GM21367 (cell line): ENCODE data around the gene SHISAL2A.

ENCODE experiments used
- ATAC-seq: cut with Tn5 transposase; IDR thresholded peaks from one replicate; pipeline ENCODE4 v1.9.1; 2021; ENCODE audit not compliant: unreplicated experiment

SHISAL2A gene

DNA sequence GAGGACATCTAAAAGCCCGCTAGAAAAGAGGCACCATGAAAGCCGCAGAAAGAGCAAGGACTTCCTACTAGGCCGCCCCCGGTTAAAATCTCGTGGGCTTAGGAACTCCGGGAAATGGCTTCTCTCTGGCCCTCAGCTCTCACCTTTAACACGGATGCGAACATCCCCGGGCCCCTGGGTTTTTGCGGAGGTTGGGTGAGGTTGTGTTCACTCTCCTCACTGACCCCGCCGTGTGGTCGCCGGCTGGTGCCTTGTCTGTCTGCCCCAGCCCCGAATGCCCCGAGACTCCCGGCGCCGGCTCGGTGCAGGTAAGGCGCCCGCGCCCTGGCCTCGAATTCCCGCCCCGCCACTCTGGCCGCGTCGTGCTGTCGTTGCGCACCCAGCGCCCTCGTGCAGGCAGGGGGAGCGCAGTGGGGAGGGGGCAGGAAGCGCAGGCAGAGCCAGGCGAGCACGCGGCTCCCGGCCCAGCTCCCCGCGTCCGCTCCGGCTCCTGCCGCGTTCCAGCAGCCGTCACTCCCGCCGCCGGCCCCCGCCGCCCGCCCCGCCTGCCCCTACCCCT, at the start of gene SHISAL2A:
TSS of gene SHISAL2A (plus strand) at position 437 of the 559 bp plus-strand sequence. CDS start 326 bp downstream, outside the sequence.
- ATAC-seq = no peak

DNA sequence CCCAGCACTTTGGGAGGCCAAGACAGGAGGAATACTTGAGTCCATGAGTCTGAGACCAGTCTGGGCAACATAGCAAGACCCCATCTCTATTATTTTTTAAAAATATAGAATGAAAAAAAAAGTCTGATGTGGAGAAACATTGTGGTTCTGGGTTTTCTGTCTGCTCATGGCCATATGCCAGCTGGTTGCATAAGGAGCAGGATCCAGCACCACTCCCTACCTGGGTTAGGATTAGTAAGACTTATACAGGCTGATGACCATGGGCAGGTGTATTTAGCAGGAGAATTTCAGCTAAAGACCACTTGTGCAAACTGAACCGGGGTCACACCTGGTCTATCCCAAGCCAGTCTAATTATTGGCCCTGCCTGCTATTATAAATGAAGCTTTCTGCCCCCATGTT, 47.5 kb upstream of the SHISAL2A start:
- ATAC-seq = no peak

DNA sequence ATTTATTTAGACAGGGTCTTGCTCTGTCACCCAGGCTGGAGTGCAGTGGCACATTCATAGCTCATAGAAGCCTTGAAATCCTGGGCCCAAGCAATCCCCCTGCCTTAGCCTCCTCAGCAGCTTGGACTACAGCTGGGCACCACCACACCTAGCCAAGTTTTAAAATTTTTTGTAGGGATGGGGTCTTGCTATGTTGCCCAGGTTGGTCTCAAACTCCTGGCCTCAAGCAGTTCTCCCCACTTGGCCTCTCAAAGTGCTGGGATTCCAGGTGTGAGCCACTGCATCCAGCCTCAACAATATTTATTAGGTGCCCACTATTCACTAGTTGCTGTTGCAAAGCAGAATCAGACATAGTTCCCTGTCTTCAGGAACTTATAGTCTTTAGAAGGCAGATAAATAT, 44.9 kb upstream of the SHISAL2A start:
- ATAC-seq = no peak

DNA sequence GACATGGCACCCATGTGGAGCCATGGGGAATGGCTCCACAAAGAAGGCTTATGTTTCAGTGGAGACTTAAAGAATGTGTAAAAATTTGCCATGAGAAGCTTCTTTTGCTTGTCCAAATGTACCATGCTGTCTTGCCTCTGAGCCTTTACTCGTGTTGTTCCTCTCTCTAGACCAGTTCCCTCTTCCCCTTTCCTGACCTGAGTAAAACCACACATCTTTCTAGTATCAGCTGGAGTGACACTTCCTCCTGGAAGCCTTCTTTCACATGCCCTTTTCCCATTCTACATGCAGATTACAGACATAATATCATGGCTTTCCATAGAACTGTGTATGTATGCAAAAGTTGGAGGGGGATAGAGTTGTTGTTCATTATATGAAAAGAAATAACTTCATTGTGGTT, 44.4 kb upstream of the SHISAL2A start:
- no peak for ATAC-seq

DNA sequence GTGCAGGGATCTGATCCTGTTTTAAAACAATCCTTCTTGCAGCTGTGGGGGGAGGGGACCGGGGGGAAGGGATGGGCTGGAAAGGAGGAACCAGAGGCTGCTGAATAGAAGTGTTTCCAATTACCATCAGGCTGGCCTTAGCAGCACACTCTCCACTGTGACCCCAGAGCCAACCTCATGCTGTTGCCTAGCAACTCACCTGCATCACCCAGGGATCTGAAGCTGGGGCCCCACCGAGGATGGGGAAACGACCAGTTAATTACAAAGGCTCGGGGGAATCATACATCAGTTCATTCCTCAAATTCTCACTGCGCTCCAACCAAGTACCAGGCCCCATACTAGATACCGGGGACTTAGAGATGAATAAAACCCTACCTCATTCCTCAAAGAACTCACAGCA, 42.7 kb upstream of the SHISAL2A start:
- ATAC-seq = no peak

DNA sequence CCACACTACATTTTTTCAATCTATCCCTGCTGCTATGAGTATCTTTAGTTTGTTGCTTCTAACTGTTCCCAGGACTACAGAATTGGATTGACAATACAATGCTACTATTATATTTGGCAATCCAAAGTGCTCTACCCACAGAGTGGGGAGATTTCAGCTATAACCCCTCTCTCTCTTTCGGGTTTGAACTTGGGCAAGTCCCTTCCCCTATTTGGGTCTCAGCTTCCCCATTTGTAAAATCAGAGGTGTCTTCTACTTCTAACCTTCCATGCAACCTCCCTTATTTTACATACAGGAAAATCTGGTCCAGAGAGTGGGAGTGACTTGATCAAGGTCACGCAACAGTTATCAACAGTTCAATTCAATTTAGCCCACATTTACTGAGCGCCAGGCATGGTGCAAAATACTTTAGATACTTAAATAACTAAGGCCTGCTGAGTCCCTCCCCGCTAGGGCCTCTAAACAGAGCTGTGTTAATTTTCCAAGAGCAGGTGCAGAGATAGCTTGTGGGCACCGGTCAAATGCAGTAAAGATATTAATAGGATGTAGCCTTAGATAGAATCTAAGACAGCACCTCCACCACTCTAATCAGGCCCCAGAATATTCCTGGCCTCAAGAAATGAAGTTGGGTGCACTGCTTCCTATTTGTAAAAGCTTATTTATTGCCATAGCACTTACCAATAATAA, 40.2 kb upstream of the SHISAL2A start:
- ATAC-seq = no peak

DNA sequence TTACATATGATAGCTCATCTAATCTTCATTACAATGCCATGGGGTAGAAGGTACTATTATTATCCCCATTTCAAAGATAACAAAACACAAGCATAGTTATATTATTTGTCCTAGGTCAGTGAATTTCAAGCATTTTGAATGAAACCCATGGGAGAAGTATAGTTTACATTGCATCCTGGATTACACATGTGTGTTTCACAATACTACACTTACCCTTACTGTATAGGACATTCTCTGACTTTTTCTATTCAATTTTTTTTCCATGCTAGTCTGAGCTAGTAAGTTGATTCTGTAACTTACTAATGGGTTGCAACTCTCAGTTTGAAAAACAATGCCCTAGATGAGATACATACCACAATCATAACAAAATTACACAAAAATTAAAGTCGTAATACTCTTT, 39.5 kb upstream of the SHISAL2A start:
- ATAC-seq = no peak

DNA sequence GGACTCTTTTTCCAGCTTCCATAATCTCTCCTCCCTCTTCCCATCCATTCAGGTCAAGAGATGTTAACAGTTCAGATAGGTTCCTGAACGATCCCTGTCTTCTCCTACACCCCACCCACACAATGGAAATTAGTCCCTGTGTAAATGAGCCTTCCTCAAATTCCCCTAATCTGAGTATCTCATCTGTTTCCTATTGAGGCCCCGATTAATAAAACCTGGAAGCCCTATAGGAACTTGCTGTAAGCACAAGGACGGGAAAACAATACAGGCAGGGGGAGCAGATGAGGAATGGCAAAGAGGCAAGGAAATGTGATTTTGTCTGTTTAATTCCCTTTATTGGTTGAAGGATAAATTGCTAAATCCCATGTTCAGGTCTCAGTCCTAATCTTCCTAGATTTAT, 37.9 kb upstream of the SHISAL2A start:
- ATAC-seq = no peak

DNA sequence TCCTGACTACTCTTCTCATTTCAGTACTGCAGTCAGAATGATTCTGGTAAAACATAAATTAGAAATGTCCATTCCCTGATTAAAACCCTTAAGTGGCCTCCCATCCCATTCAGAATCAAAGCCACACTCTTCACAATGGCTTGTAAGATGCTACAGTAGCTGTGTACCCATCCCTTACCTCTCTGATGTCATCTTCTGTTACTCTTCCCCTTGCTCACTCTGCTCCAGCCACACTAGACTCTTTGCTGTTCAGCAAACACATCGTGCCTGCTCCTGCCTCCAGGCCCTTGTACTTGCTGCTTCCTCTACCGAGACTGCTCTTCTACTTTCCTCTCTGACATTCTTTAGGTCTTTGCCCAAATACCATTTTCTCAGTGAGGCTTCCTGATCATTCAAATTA, 35.1 kb upstream of the SHISAL2A start:
- ATAC-seq = no peak

DNA sequence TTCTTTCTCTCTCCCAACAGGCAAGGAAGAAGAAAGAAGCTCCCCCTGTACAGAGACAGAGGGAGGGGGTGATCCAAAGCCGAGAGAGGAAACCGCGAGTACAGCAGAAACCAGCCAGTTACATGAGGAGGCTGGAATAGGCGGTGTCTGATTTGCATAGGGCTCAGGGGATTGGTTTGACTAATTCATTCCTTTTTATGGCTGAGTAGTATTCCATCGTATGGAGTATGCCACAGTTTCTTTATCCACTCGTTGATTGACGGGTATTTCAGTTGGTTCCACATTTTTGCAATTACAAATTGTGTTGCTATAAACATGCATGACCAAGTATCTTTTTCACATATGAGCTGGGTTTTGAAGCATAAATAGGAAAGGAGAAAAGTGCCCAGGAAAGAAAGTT, 34.2 kb upstream of the SHISAL2A start:
- ATAC-seq = no peak

DNA sequence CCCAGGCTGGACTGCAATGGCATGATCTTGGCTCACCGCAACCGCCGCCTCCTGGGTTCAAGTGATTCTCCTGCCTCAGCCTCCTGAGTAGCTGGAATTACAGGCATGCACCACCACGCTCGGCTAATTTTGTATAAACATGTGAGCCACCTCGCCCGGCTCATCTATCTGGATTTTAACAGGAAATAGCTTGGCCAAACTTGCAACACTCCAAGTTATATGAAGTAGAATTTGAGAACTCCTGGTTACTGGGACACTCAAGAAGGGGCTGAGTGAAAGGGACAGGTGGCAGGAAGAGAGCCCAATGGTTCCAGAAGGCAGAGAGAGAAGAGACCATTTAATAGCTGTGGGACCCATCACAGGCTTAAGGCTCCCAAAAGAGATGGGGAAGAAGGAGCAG, 33.7 kb upstream of the SHISAL2A start:
- ATAC-seq = no peak

DNA sequence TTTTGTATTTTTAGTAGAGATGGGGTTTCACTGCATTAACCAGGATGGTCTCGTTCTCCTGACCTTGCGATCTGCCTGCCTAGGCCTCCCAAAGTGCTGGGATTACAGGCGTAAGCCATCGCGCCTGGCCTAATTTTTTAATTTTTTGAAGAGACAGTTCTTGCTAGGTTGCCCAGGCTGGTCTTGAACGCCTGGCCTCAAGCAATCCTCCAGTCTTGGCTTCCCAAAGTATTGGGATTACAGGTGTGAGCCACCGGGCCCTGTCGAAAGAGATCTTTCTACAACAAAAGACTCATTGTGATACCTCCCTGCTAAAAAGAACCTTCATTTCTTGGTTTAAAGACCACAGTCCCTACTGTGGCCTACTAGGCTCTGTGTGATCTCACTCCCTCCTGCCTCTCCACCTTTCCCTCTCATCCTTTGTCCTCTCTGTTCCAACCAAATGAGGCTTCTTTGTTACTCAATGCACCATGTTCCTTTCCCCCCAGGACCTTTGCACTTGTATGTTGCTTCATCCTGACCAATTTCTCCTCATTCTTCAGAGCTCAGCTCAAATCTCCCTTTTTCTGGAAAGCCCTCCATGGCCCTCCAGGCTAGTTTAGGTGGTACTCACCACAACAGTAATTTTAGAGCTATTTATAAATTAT, 32.3 kb upstream of the SHISAL2A start:
- no peak for ATAC-seq

DNA sequence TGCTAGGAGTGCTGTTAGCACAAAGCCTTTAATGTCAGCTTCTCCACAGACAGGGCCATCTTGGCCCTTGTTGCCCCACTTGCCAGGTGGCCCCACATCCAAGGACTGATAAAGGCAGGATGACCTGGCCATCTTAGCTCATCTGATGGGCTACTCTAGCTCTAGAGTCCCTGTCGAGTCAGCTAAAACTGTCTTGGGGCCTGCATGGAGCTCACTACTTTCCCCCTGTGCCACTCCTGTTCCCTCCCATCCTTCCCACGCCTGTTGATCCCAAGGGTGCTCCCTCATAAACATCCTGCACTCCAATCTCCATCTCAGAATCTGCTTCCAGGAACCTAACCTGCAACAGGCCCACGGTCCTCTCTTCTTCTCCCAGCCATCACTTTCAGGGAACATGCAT, 31.4 kb upstream of the SHISAL2A start:
- no peak for ATAC-seq

DNA sequence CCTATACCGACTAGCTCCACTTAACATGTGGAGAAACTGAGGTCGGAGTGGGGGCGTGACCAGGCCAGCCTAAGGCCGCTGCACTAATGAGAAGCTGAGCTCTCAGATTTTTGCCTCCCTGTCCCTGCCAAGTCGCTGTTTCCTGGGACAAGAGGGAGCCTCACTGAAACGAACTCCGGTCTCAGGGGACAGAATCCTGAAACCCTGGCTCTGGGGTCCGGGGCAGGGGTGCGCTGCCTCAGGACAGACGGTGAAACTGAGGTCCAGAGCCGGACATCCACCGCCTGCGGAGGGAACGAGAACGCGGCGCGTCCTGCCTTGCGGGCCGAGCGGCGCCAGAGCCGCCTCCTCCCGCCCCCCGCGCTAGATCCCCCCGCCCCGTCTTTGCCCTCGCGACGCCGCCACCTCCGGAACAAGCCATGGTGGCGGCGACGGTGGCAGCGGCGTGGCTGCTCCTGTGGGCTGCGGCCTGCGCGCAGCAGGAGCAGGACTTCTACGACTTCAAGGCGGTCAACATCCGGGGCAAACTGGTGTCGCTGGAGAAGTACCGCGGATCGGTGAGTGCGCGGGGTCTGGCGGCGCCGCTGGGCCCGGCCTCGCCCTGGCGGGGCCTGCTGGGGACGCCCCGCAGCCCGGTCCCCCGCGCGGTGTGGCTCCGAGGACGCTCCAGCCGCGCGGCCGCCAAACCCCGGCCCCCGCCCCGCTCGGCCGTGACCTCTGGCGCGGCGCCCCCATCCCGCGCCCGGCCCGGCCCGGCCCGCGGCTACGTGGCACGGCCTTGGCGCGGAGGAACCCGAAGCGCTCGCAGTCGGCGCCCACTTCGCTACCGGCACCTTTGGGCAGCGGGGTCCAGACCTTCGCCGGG, 30.7 kb upstream of the SHISAL2A start, which contains the start of gene GPX7:
TSS of gene GPX7 (plus strand) at position 381 of the 865 bp plus-strand sequence. CDS start at position 420, 39 bp downstream.
- ATAC-seq = no peak

DNA sequence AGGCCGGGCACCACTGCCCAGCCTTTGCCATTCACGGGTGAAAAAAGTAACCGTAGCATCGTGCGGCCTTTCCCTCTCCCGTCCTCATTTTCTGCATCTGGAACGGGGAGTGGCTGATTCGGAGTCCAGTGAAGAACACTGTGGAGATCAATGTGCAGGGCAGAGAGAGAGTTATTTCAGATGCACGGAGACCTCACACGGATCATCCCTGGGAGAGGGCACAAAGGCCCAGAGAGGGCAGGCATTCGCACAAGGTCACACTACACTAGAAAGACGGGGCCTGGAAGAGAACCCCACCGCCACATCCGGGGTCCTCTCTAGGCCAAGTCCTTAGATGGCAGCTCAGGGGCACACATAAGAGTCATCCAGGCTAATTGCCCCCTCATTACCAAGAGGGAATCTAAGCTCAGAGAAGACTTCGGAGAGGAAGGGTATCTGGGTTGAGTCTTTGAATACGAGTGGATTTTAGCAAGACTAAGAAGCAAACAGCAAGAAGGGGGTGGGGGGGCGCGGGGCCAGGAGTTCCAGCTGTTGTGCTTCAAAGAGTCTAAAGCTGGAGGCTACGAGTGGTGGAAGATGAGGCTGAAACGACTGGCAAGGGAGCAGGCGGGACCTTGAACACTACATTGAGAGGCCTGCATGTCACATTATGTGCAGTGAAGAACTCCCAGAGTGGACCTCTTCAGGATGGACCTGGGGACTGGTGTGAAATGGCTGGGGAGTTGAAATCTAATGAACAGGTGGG, 29.9 kb upstream of the SHISAL2A start:
- no peak for ATAC-seq

DNA sequence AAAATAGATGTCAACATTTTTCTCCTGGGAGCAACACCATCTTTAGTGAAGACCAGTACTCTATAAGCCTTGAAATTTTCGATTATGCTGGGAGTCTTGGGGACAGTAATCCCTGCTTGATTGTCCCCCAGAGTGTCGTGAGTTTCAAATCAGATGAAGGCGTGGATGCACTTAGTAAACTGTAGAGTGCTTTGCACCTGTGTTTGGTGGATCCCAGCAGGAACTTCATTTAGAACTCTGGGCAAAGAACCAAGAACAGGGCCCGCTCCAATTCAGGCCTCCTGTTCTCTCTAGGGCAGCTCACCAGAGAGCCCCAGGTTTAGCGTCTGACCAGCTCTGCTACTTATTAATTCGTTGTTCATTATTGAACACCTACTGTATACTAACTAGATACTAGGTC, 29.3 kb upstream of the SHISAL2A start:
- no peak for ATAC-seq

DNA sequence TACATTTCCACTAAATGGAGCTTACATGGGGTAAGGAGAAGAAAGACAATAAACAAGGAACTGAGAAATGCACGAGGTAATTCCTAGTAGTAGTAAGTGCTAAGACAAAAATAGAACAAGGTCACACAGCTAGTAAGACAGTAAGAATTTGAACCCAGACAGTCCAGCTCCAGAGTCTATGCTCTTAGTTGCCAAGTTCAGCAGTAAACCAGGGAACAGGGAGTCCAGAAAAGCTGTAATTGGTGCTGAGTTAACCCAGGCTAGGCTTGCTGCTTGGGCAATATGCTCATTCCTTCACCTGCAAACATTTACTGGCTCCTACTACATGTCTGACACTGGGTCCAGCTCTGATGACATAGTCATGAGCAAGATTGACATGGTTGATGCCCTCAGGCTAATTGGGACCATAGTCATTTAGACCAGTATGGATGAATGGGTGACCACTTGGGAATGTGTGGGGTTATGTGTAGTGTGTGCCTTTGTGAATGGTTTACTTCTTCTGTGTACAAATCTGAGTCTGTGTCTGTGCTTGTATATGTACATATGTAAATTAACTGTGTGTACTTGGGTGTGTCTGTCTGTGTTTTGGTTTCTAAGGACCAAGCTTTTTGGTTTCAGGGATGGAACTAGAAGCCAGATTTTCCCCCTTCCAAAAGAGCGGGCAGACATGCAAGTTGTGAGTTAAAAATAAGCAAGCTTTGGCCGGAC, 28.8 kb upstream of the SHISAL2A start:
- ATAC-seq = no peak

DNA sequence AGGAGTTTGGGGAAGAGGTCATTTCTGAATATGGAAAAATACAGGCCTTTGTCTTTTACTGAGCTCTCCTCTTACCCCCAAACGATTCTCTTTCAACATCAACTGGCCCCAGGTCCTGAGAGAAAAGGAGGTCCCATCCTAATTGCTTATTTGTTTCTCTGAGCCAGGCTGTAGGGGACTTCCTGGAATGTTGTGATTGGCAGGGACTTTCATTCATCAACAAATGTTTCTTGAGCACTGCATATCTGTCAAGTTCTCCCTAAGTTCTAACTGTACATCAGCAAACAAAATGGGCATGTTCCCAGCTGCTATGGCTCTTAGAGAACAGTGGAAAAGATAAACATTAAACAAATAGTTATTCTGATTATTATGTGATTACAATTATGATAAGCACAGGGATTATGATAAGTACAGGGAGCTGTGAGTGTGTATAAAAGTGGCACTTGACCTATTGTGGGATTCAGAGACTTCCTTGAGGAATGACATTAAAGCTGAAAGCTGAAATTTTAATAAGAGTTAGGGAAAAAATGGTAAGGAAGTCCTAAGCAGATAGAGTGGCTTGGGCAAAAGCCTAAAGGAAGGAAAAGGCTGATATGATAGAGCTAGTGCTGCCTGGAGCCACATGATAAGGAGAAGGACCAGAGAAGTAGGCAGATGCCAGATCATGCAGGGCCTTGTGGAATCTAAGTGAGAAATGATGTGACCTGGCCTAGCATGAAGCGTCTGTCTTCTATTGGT, 19.2 kb upstream of the SHISAL2A start:
- ATAC-seq = no peak

DNA sequence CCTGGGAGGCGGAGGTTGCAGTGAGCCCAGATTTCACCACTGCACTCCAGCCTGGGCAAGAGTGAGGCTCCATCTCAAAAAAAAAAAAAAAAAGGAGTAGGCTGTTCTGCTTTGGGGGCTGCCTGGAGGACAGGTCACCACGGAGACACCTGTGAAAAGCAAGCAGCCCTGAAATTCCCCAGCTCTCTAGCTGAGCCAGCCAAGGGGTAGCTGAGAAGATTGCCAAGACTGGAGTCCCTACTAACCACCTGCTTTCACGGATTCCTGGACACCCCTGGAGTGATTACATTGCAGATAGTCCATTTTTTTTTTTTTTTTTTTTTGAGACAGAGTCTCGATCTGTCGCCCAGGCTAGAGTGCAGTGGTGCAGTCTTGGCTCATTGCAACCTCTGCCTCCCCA, 18.3 kb upstream of the SHISAL2A start:
- ATAC-seq = no peak
